ENCODE data around the gene NOD2. TPM values are rescaled to one million over a fixed set of nuclear protein-coding genes. Genes with fewer than 3 reads are reported as not detected.
A peak's percentile ranks its signal among the peaks of the same experiment; 100 is the strongest.

NOD2 gene
- total and polyA plus RNA-seq, 9 donors, result 0.83 to 2.2 (median 1.6) TPM

DNA sequence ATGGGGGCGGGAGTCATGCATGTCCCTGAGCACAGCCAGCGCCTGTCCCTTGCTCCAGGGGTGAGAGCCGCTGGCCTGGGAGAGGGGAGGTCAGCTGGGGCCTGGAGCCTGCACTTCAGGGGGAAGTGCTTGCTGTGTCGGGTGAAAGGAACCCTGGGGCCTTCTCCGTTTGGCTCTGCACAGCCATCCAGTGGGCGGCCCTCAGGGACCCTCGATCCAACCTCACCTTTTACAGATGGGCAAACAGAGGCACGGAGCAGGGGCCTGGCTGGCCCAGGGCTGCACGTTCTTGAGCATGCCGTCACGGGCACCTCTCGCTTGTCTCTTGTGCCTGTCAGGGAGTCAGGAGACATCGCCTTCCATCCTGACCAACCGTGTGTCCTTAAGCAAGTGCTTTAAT is 14.1 kb upstream of the NOD2 start:
- Histone ChIP-seq H3K27me3 (ENCODE audit: control insufficient read depth, insufficient read depth, low read length) (no peaks in the 10 kb centered on the region), H3K27ac (ENCODE audit: low read length) (no peak overlapping the region), H3K9me3 (replicated peaks; ENCODE audit: control insufficient read depth, low read depth, low read length) (no peaks in the 10 kb centered on the region), H3K4me3 (ENCODE audit: low read length) (no peak overlapping the region), H3K36me3 (ENCODE audit: control insufficient read depth, insufficient read depth, low read length) (no peaks in the 10 kb centered on the region), H3K4me1 (ENCODE audit: control insufficient read depth, insufficient read depth, low read length) (peaks cover 21% of the 10 kb centered on the region)
- DNase-seq, result no peak
- 75% methylated on average over 9 of the region's 14 CpGs for WGBS (ENCODE audit: insufficient coverage)

DNA sequence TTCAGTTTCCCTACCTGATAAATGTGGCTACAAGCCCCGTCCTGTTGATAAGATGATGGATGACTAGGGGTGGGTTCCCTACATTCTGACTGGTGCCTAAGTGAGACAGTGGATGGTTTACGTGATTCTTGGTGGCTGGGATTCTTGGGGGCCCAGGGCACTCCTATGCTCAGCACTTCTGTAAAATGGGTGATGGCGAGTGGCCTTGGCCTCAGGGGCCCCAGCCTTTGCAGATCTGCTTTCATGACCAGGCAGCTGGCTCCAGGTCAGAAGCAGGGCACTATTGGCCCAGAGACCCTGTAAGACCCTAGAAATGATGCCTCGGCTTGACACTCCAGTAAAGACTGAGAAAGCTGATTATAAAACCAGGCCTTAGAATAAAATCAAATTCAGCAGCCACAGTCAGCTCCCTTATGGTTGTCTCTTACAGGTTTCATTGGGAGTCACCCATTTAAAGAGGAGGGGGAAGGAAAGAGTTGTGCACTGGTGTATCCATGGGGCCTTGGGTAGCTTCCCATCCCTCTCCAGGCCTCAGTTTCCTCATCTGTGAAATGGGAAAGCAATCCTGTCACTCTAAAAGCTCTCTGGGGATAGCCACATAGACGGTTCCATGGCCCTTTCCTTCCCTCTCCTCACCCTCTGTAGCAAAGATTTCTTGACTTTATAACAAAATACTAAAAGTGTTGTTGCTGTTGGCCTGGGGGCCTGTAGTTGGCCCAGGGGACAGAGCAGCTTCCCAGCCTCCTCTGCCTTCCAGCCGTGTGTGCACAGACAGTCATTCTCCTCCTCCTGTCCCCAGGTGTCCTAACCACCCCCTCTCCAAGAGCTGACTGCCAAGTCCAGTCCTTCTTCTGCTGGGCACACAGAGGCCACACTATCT is 13.5 kb upstream of the NOD2 start:
- Histone ChIP-seq H3K9me3 (replicated peaks; ENCODE audit: control insufficient read depth, low read depth, low read length) (no peaks in the 10 kb centered on the region), H3K27ac (ENCODE audit: low read length) (no peak overlapping the region), H3K27me3 (ENCODE audit: control insufficient read depth, insufficient read depth, low read length) (no peaks in the 10 kb centered on the region), H3K36me3 (ENCODE audit: control insufficient read depth, insufficient read depth, low read length) (no peaks in the 10 kb centered on the region), H3K4me1 (ENCODE audit: control insufficient read depth, insufficient read depth, low read length) (peaks cover 21% of the 10 kb centered on the region), H3K4me3 (ENCODE audit: low read length) (no peak overlapping the region)
- no peak for DNase-seq
- WGBS (ENCODE audit: insufficient coverage), result 81% methylated on average over 2 of the region's 6 CpGs

DNA sequence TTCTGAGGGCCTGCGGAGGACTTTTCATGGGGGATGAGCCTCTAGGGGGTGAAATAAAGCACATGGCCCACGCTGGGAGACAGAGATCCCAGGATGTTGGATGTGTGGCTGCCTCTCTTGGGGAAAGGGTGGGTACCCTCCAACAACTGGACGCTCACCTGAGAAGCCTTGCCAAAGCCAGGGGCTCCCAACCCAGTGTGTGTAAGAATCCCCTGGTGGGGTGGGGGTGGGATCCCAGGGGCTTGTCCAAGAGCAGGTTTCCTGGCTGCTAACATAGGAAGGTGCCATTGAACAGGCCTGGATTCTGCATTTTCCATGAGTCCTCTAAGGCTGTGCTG is 12.9 kb upstream of the NOD2 start:
- Histone ChIP-seq H3K27me3 (ENCODE audit: control insufficient read depth, insufficient read depth, low read length) (no peaks in the 10 kb centered on the region), H3K4me3 (ENCODE audit: low read length) (peak overlapping the region; percentile 8), H3K4me1 (ENCODE audit: control insufficient read depth, insufficient read depth, low read length) (peaks cover 21% of the 10 kb centered on the region), H3K27ac (ENCODE audit: low read length) (peak overlapping the region; percentile 29), H3K9me3 (replicated peaks; ENCODE audit: control insufficient read depth, low read depth, low read length) (no peaks in the 10 kb centered on the region), H3K36me3 (ENCODE audit: control insufficient read depth, insufficient read depth, low read length) (no peaks in the 10 kb centered on the region)
- 81% methylated on average over 3 of the region's 3 CpGs for WGBS (ENCODE audit: insufficient coverage)
- no peak for DNase-seq

DNA sequence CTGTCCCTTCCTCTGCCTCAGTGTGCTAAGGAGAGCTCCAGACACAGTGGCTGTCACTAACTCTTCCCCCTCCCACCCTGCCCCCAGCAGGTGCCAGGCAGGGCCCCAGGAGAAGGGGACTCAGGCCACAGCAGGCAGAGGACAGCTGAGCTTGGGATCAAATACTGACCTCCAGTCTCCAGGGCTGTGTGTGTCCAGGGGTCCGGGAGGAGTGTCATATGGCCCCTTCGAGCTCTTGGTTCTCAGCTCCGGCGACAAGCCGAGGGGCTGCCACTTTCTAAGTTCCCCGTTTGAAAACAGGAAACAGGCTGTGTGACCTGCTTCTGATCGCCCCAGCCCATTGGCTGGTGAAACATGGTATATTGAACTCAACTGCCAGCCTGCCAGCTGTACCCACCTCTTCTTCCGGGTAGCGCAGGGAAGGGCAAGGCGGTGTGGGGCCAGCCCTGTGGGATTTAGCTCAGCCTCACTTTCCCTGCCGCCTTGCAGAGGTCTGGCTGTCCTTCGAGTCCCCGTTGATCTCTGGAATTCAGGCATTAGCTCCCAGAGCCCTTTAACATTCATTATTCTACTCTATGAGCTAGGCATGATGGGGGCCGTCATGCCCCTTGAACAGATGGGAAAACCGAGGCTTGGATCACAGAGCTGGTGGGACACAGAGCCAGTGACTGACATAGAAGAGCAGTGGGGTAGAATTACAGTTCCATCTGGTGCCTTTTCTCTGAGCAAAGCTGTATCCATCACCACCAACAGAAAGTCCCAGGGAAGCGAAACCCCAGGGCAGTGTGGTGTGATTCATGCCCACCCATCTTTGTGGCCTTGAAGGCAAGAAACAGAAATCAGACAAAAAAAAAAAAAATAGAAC is 12.2 kb upstream of the NOD2 start, which contains the start of gene SNX20:
Gene SNX20 (minus strand): TSS at position 292 of the 865 bp plus-strand sequence. CDS start 3,786 bp downstream, outside the sequence.
- peak within 1 kb of the TSS; percentile 8 for H3K4me3 ChIP-seq (ENCODE audit: low read length)
- H3K36me3 ChIP-seq (ENCODE audit: control insufficient read depth, insufficient read depth, low read length), result no peaks in the 10 kb centered on the region
- peak; percentile 60 for DNase-seq
- peak within 1 kb of the TSS; percentile 48 for H3K27ac ChIP-seq (ENCODE audit: low read length)
- no peaks in the 10 kb centered on the region for H3K27me3 ChIP-seq (ENCODE audit: control insufficient read depth, insufficient read depth, low read length)
- peaks cover 21% of the 10 kb centered on the region for H3K4me1 ChIP-seq (ENCODE audit: control insufficient read depth, insufficient read depth, low read length)
- H3K9me3 ChIP-seq (replicated peaks; ENCODE audit: control insufficient read depth, low read depth, low read length), result no peaks in the 10 kb centered on the region
- 69% methylated on average over 12 of the region's 16 CpGs for WGBS (ENCODE audit: insufficient coverage)

DNA sequence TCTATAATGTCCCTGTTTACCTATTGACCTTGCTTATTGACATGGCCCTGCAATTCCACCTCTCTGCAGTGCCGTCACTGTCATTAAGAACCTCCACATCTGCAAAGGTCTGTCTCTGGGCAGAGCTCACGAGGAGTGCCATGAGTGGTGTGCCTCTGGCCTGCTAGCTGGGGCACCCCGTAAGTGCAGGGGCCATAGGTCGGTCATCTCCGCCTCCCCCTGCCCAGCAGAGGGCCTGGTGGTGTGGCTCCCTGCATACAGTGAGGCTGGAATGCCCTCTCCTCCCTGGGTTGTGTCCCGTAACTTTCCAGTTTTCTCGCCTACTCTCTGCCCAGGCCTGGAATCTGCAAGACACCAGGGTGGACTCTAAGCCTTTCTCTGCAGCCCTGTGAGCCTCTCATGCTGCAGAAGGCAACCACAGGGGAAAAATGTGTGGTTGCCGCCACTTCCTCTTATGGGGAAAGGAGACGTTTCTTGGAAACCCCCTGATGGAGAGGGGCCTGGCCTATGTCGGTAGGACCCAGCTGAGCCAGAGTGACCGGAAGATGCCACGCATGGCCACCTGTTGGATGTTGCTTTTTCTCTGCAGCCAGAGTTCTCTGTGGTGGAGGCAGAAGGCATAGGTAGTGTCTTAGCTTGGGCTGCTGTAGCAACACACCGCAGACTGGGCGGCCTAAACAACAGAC is 9.6 kb upstream of the NOD2 start:
- Histone ChIP-seq H3K36me3 (ENCODE audit: control insufficient read depth, insufficient read depth, low read length) (no peaks in the 10 kb centered on the region), H3K4me3 (ENCODE audit: low read length) (no peak overlapping the region), H3K27me3 (ENCODE audit: control insufficient read depth, insufficient read depth, low read length) (no peaks in the 10 kb centered on the region), H3K9me3 (replicated peaks; ENCODE audit: control insufficient read depth, low read depth, low read length) (no peaks in the 10 kb centered on the region), H3K4me1 (ENCODE audit: control insufficient read depth, insufficient read depth, low read length) (peaks cover 30% of the 10 kb centered on the region), H3K27ac (ENCODE audit: low read length) (no peak overlapping the region)
- DNase-seq, result peak; percentile 50
- 78% methylated on average over 8 of the region's 14 CpGs for WGBS (ENCODE audit: insufficient coverage)

DNA sequence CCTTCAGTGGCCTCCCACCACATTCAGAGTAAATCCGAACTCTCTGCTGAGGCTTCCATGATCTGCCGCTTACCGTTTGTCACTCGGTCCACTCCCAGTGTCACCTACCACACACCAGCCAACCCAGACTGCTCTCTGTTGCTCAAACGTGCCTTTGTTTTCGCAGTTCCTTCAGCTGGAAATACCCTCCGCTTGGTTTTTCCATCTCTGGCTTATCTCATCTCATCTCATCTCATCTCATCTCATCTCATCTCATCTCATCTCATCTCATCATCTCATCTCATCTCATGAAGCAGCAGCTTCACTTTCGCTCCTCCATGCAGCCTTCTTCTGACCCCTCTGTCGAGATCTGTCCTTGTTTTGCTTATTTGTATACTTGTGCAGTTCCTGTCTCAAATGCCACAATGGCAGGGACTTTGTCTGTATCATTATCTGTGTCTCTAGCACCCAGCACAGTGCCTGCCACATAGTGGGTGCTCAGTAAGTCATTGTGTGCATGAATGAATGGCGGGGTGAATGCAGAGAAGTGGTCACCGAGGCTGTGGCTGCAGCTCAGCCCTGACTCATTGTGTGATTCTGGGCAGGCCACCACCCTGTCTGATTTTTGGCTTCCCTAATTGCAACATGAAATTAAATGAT is 8.5 kb upstream of the NOD2 start:
- no peak overlapping the region for H3K27ac ChIP-seq (ENCODE audit: low read length)
- 79% methylated on average over 7 of the region's 11 CpGs for WGBS (ENCODE audit: insufficient coverage)

DNA sequence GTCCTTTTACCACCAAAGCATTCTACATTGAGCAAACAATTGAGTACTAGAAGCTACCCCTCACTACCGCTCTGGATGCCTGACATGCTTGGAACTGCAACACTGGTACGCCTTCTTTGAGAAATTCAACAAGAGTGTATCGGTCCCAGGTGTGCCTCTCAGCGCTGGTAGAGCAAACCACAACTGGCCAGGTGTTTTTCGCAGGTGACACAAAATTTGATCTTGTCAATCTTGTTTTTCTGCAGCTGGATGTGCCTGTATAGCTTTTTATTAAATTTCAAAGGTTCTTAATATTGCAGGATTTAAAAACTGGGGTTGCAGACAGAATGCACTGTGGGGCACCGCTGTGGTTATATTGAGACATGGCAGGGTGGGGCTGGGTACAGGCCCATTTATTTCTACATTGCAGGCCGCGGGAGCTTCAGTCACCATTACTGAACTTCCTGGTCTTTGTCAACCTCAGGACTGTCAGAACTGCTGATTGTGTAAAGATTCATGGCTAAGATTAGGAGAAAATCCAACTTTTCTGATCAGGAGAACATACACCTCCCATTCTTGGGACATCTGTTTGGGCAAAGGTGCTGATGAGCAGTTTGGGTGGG is 7.8 kb upstream of the NOD2 start:
- H3K27ac ChIP-seq (ENCODE audit: low read length), result no peak overlapping the region
- no peak for DNase-seq
- H3K4me1 ChIP-seq (ENCODE audit: control insufficient read depth, insufficient read depth, low read length), result peaks cover 20% of the 10 kb centered on the region
- no peaks in the 10 kb centered on the region for H3K9me3 ChIP-seq (replicated peaks; ENCODE audit: control insufficient read depth, low read depth, low read length)
- no peak overlapping the region for H3K4me3 ChIP-seq (ENCODE audit: low read length)
- no peaks in the 10 kb centered on the region for H3K27me3 ChIP-seq (ENCODE audit: control insufficient read depth, insufficient read depth, low read length)
- WGBS (ENCODE audit: insufficient coverage), result 93% methylated on average over 6 of the region's 8 CpGs
- H3K36me3 ChIP-seq (ENCODE audit: control insufficient read depth, insufficient read depth, low read length), result no peaks in the 10 kb centered on the region

More for the DNA sequence above, 8.5 kb upstream of the NOD2 start:
- Histone ChIP-seq H3K36me3 (ENCODE audit: control insufficient read depth, insufficient read depth, low read length) (no peaks in the 10 kb centered on the region), H3K4me3 (ENCODE audit: low read length) (no peak overlapping the region), H3K27me3 (ENCODE audit: control insufficient read depth, insufficient read depth, low read length) (no peaks in the 10 kb centered on the region), H3K9me3 (replicated peaks; ENCODE audit: control insufficient read depth, low read depth, low read length) (no peaks in the 10 kb centered on the region), H3K4me1 (ENCODE audit: control insufficient read depth, insufficient read depth, low read length) (peaks cover 26% of the 10 kb centered on the region)
- DNase-seq, result no peak

DNA sequence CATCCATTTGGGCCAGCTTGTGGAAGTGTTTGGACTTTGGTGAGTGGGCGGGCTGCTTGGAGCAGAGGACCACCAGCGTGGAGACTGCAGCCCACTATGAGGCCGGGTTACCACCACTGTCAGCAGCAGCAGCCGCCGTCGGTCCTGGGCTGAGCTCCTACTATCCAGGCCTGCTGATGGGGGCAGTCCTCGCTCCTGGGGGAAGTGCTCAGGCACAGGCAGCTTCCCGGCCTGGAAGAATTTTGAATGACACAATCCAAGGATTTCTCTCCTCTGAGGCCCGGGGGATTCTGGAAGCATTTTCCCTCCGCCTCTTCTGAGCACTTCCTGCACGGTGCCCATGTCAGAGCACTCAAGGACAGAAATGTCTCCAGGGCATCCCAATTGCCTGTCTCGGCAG is 5.3 kb upstream of the NOD2 start:
- H3K27me3 ChIP-seq (ENCODE audit: control insufficient read depth, insufficient read depth, low read length), result no peaks in the 10 kb centered on the region
- no peak overlapping the region for H3K4me3 ChIP-seq (ENCODE audit: low read length)
- peak overlapping the region; percentile 21 for H3K27ac ChIP-seq (ENCODE audit: low read length)
- no peaks in the 10 kb centered on the region for H3K36me3 ChIP-seq (ENCODE audit: control insufficient read depth, insufficient read depth, low read length)
- DNase-seq, result peak; percentile 47
- peaks cover 9% of the 10 kb centered on the region for H3K4me1 ChIP-seq (ENCODE audit: control insufficient read depth, insufficient read depth, low read length)
- H3K9me3 ChIP-seq (replicated peaks; ENCODE audit: control insufficient read depth, low read depth, low read length), result no peaks in the 10 kb centered on the region
- WGBS (ENCODE audit: insufficient coverage), result 7% methylated on average over 11 of the region's 12 CpGs

DNA sequence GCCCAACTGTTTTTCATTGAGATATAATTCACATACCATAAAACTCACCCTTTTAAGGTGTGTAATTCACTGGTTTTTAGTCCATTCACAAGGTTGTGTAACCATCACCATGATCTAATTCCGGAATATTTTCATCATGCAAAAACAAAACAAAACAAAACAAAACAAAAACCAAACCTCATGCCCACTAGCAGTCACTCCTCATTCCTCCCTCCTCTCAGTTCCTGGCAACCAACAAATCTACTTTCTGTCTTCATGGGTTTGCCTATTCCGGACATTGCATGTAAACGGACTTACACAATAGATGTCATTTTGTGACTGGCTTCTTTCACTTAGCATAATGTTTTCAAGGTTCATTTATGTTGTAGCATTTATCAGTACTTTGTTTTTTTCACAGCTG is 4.5 kb upstream of the NOD2 start:
- Histone ChIP-seq H3K4me1 (ENCODE audit: control insufficient read depth, insufficient read depth, low read length) (peaks cover 15% of the 10 kb centered on the region), H3K27me3 (ENCODE audit: control insufficient read depth, insufficient read depth, low read length) (peaks cover 3% of the 10 kb centered on the region), H3K36me3 (ENCODE audit: control insufficient read depth, insufficient read depth, low read length) (no peaks in the 10 kb centered on the region), H3K27ac (ENCODE audit: low read length) (no peak overlapping the region), H3K4me3 (ENCODE audit: low read length) (no peak overlapping the region), H3K9me3 (replicated peaks; ENCODE audit: control insufficient read depth, low read depth, low read length) (no peaks in the 10 kb centered on the region)
- no peak for DNase-seq
- WGBS (ENCODE audit: insufficient coverage), result no CpG with 5 or more reads among the region's 3 CpGs
